NCI-H2227 (cell line): ENCODE data around the gene DLEC1.
"Not testable (repeated sequence)": the region's sequence is repeated elsewhere in the genome, so short reads cannot be mapped to it uniquely, and the experiment has no call there.

ENCODE experiments used
- DNase-seq: peaks from one replicate; lab custom pipeline; 2025; ENCODE audit not compliant: unreplicated experiment; lab: John Stamatoyannopoulos, UW

DLEC1 gene

GRCh38 chr3:38034335-38034734 is 4.7 kb upstream of the DLEC1 start:
- not testable (repeated sequence) for DNase-seq

- no peak for DNase-seq
Observed at GRCh38 chr3:38036286-38036685, 2.7 kb upstream of the DLEC1 start.

- DNase-seq = no peak
Observed at GRCh38 chr3:38036906-38037305, 2.1 kb upstream of the DLEC1 start.

GRCh38 chr3:38038447-38038911 is 529 bp upstream of the DLEC1 start:
- DNase-seq = no peak

- peak; percentile 6 for DNase-seq
Observed at GRCh38 chr3:38039899-38040261, 872 bp downstream of the DLEC1 start.

- no peak for DNase-seq
Observed at GRCh38 chr3:38040401-38040800, 1.4 kb downstream of the DLEC1 start.

- no peak for DNase-seq
Observed at GRCh38 chr3:38043486-38043885, 4.5 kb downstream of the DLEC1 start.

GRCh38 chr3:38046027-38046426 is 7.0 kb downstream of the DLEC1 start:
- DNase-seq = no peak

- DNase-seq = no peak
Observed at GRCh38 chr3:38046821-38047220, 7.8 kb downstream of the DLEC1 start.

GRCh38 chr3:38047896-38048295 is 8.9 kb downstream of the DLEC1 start:
- DNase-seq = no peak

- DNase-seq = no peak
Observed at GRCh38 chr3:38049358-38050126, 10.5 kb downstream of the DLEC1 start.

- no peak for DNase-seq
Observed at GRCh38 chr3:38051131-38051530, 12.1 kb downstream of the DLEC1 start.

GRCh38 chr3:38053286-38053685 is 14.3 kb downstream of the DLEC1 start:
- DNase-seq = not testable (repeated sequence)

- not testable (repeated sequence) for DNase-seq
Observed at GRCh38 chr3:38053813-38054498, 14.9 kb downstream of the DLEC1 start.

GRCh38 chr3:38054499-38055001 is 15.5 kb downstream of the DLEC1 start:
- no peak for DNase-seq

GRCh38 chr3:38059148-38059547 is 20.1 kb downstream of the DLEC1 start:
- no peak for DNase-seq

- no peak for DNase-seq
Observed at GRCh38 chr3:38059591-38059990, 20.6 kb downstream of the DLEC1 start.

GRCh38 chr3:38062809-38063208 is 23.8 kb downstream of the DLEC1 start:
- no peak for DNase-seq

- DNase-seq = not testable (repeated sequence)
Observed at GRCh38 chr3:38064453-38064852, 25.4 kb downstream of the DLEC1 start.

- DNase-seq = no peak
Observed at GRCh38 chr3:38067508-38068233, 28.7 kb downstream of the DLEC1 start.

GRCh38 chr3:38070013-38070412 is 31.0 kb downstream of the DLEC1 start:
- DNase-seq = no peak

GRCh38 chr3:38077073-38077472 is 38.1 kb downstream of the DLEC1 start:
- not testable (repeated sequence) for DNase-seq
